Uterine smooth muscle cell (primary cell): ENCODE results near the gene SMARCB1. TPM values are rescaled to one million over a fixed set of nuclear protein-coding genes. Genes with fewer than 3 reads are reported as not detected.

Source experiments
- total RNA-seq: library from RNA; depleted of rRNA; stranded (reverse); fragments of >200 nt; gene quantifications from 2 replicates; pipeline ENCODE4 v1.2.3, GENCODE V29; 2014

The SMARCB1 gene
- 25.5 and 25.7 TPM in 2 replicates for total RNA-seq

GRCh38 chr22:23786752-23787599 is at the start of gene SMARCB1:
SMARCB1 (plus strand) TSS chr22:23786966; CDS start chr22:23787170, 204 bp downstream.

GRCh38 chr22:23750714-23751440 is 35.9 kb upstream of the SMARCB1 start, which contains the start of gene ZNF70:
ZNF70 (minus strand) TSS chr22:23751112; CDS start chr22:23745140, 5,972 bp downstream.

GRCh38 chr22:23754220-23754919 is 32.4 kb upstream of the SMARCB1 start, which contains the start of gene VPREB3:
VPREB3 (minus strand) TSS chr22:23754425; CDS start chr22:23754363, 62 bp downstream.

GRCh38 chr22:23762842-23763578 is 23.8 kb upstream of the SMARCB1 start, which contains the start of gene C22orf15:
C22orf15 (plus strand) TSS chr22:23762990; CDS start chr22:23763307, 317 bp downstream.

GRCh38 chr22:23767673-23768548 is 18.9 kb upstream of the SMARCB1 start, which contains the start of gene CHCHD10:
CHCHD10 (minus strand) TSS chr22:23767972; CDS start chr22:23767874, 98 bp downstream.

GRCh38 chr22:23772649-23773473 is 13.9 kb upstream of the SMARCB1 start, which contains the start of gene MMP11:
MMP11 (plus strand) TSS chr22:23772849; CDS start chr22:23772871, 22 bp downstream.

GRCh38 chr22:23838681-23839468 is 52.1 kb downstream of the SMARCB1 start, which contains the start of gene DERL3:
DERL3 (minus strand) TSS chr22:23839006; CDS start chr22:23838987, 19 bp downstream.

GRCh38 chr22:23857606-23858483 is 71.1 kb downstream of the SMARCB1 start, which contains the start of gene SLC2A11:
SLC2A11 (plus strand) TSS chr22:23857875; CDS start chr22:23858000, 125 bp downstream.

Other genes with a start within 250 kb of the SMARCB1 start
- not detected in 2 replicates for gene IGLL1, start 206.7 kb upstream of the SMARCB1 start, total RNA-seq
- 0.11 TPM in 1 of 2 replicates, not detected in the other for gene DRICH1, start 154.6 kb upstream of the SMARCB1 start, total RNA-seq
- under 0.01 TPM in 1 of 2 replicates, not detected in the other for gene RGL4, start 96.0 kb upstream of the SMARCB1 start, total RNA-seq
- gene ZNF70, start 35.9 kb upstream of the SMARCB1 start, total RNA-seq, result 3.0 and 4.7 TPM in 2 replicates
- not detected in 2 replicates for gene VPREB3, start 32.5 kb upstream of the SMARCB1 start, total RNA-seq
- 0.37 and 0.77 TPM in 2 replicates for gene C22orf15, start 24.0 kb upstream of the SMARCB1 start, total RNA-seq
- gene CHCHD10, start 19.0 kb upstream of the SMARCB1 start, total RNA-seq, result 0.33 and 1.00 TPM in 2 replicates
- gene MMP11, start 14.1 kb upstream of the SMARCB1 start, total RNA-seq, result 3.8 and 14.2 TPM in 2 replicates
- 0.44 and 2.0 TPM in 2 replicates for gene DERL3, start 52.0 kb downstream of the SMARCB1 start, total RNA-seq
- 6.8 and 17.0 TPM in 2 replicates for gene SLC2A11, start 70.9 kb downstream of the SMARCB1 start, total RNA-seq
- 164 and 308 TPM in 2 replicates for gene MIF, start 107.4 kb downstream of the SMARCB1 start, total RNA-seq
- 4.5 and 8.1 TPM in 2 replicates for gene GSTT2B, start 174.2 kb downstream of the SMARCB1 start, total RNA-seq
- gene DDTL, start 179.9 kb downstream of the SMARCB1 start, total RNA-seq, result 0.44 and 0.87 TPM in 2 replicates
- gene DDT, start 187.5 kb downstream of the SMARCB1 start, total RNA-seq, result 79.0 and 103 TPM in 2 replicates
- gene GSTT2, start 193.2 kb downstream of the SMARCB1 start, total RNA-seq, result 1.00 and 1.1 TPM in 2 replicates
- gene GSTT4, start 218.5 kb downstream of the SMARCB1 start, total RNA-seq, result not detected in 2 replicates
- gene CABIN1, start 224.3 kb downstream of the SMARCB1 start, total RNA-seq, result 41.6 and 43.7 TPM in 2 replicates